Skeletal muscle tissue (tissue), 5 donors: Measurements from ENCODE around the gene KEAP1. TPM values are rescaled to one million over a fixed set of nuclear protein-coding genes. Genes with fewer than 3 reads are reported as not detected.
A peak's percentile ranks its signal among the peaks of the same experiment; 100 is the strongest.

Experiments
- H3K27ac ChIP-seq: one replicate; pipeline ENCODE4 v1.7.0; 2013; ENCODE audit warnings: mild to moderate bottlenecking, low read depth, low read length, inconsistent platforms
- H3K27me3 ChIP-seq, 3 donors: one replicate each; pipeline ENCODE4 v1.7.0; 2013; ENCODE audit warnings: low read length in 3 of 3; ENCODE audit not compliant: control insufficient read depth in 3 of 3, insufficient read depth in 3 of 3
- H3K36me3 ChIP-seq, 3 donors: one replicate each; pipeline ENCODE4 v1.7.0; 2013; ENCODE audit warnings: low read length in 3 of 3; ENCODE audit not compliant: control insufficient read depth in 3 of 3, insufficient read depth in 3 of 3
- H3K4me1 ChIP-seq, 3 donors: one replicate each; pipeline ENCODE4 v1.7.0; 2013; ENCODE audit warnings: low read length in 3 of 3, mild to moderate bottlenecking in 3 of 3; ENCODE audit not compliant: control insufficient read depth in 3 of 3, insufficient read depth in 3 of 3
- H3K4me3 ChIP-seq, 3 donors: one replicate each; pipeline ENCODE4 v1.7.0; 2013; ENCODE audit warnings: low read length in 3 of 3
- H3K9ac ChIP-seq, 3 donors: one replicate each; pipeline ENCODE4 v1.7.0; 2013; ENCODE audit warnings: low read length in 3 of 3, mild to moderate bottlenecking in 3 of 3, moderate library complexity in 2 of 3, low read depth in 1 of 3
- H3K9me3 ChIP-seq, 3 donors: one replicate each; pipeline ENCODE4 v1.7.0; 2013; ENCODE audit warnings: low read length in 3 of 3; ENCODE audit not compliant: control insufficient read depth in 3 of 3
- small RNA-seq: library from RNA; depleted of rRNA; stranded (forward); fragments of <200 nt; gene quantifications from one replicate; pipeline ENCODE3, GENCODE V24; 2014
- total RNA-seq: library from RNA; depleted of rRNA; stranded (reverse); fragments of >200 nt; gene quantifications from one replicate; pipeline ENCODE4 v1.2.3, GENCODE V29; 2014
- donor health status: Osteomylitis.

The KEAP1 gene
- total RNA-seq, 1 donor from 2014 or later: 60.0 TPM

DNA sequence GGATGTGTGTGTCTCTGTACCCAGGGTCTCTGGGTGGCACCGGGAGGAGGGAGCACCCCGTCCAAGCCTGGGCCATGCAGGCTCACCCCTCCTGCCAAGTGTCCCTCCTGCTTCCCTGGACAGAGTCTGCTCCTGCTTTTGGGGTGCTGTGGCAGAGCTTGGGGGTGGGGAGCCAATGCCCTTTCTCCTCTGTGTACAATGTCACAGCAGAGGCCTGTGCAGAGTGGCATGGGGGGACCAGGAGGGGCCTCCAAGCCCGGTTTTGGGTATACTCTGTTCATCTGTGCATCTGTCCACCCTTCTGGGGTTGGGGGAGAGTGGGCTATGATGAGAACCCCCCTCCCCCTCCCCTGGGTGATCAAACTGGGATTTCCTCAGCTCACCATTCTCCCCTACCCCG, 49.3 kb downstream of the KEAP1 start:
- Histone ChIP-seq H3K4me3 (no peak overlapping the region), H3K27me3 (no peaks in the 10 kb centered on the region), H3K4me1 (peaks cover 0 to 5% (median 0%) of the 10 kb centered on the region in 3 donors), H3K36me3 (peaks cover 10 to 41% (median 18%) of the 10 kb centered on the region in 3 donors), H3K27ac (no peak overlapping the region), H3K9me3 (no peaks in the 10 kb centered on the region), H3K9ac (peak overlapping the region in 2 of 3 donors; percentile 10 to 25)

DNA sequence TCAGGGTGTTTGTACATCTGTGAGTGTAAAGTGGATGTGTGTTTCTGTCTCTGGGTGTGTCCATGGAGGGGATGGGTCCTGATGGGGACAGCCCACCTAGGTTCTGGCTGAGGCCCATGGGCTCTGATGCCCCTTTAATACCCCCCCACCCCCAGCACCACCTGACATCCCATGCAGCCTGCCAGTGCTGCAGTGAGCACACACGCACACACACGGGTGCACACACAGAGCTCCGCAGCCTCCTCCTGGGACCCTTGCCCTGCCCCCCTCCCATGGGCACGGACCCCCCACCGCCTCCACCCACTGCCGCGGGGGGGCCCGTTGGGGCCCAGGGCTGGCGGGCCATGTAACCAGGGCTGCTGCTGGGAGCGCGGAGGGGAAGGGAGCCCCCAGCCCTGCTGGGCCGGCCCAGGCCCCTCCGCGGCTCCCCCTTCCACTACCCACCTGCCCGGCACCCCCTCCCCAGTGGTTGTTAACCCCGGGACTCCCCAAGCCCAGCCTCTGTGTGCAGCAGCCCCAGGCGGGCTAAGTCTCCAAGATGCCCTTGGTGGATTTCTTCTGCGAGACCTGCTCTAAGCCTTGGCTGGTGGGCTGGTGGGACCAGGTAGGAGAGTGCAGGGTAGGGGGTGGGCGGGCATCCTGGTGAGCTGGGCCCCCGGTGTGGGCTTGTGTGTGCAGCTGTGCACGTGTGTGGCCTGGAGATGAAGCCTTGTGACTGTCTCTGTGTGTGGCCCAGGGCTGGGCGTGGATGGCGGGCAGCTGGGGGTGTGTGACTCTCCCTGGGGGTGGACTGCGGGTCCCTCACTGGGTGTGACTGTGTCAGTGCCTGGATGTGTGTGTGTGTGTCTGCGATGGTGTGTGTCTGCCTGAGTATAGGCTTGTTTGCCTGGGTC, 50.2 kb downstream of the KEAP1 start:
- H3K36me3 ChIP-seq: peaks cover 10 to 38% (median 19%) of the 10 kb centered on the region in 3 donors
- H3K27ac ChIP-seq: no peak overlapping the region
- H3K27me3 ChIP-seq: no peaks in the 10 kb centered on the region
- H3K4me3 ChIP-seq: no peak overlapping the region
- H3K4me1 ChIP-seq: peaks cover 0 to 5% (median 0%) of the 10 kb centered on the region in 3 donors
- peak overlapping the region in 1 of 3 donors; percentile 25 for H3K9ac ChIP-seq
- H3K9me3 ChIP-seq: no peaks in the 10 kb centered on the region

DNA sequence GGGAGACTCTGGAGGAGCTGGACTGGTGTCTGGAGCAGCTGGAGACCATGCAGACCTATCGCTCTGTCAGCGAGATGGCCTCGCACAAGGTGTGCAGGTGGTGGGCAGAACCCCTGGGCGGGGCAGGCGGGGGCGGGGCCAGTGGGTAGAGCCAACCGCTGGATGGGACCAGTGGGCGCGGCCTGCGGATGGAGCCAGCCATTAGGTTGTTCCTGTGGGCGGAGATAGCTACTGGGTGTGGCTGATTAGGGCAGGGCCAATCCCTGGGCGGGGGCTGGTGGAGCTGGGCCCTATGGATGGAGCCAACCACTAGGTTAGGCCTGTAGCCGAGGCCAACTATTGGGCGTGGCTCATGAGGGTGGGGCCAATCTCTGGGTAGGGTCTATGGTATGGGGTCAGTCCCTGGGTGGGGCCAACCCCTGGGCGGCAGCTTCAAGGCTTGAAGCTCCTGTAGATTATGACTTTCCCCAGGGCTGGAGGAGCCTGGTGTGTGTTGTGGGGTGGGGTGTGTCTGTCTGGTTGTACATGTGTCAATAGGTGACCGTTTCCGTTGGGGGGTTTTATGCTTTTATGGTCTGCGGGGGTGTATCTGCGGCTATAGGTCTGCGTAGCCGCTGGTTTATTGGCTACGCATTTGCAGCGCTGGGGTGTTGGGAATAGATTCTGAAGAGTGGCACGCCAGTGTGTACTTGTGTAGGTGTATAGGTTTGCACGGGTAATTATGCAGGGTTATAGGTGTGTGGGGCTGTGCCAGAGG, 52.1 kb downstream of the KEAP1 start:
- H3K27ac ChIP-seq: no peak overlapping the region
- H3K36me3 ChIP-seq: peaks cover 15 to 39% (median 25%) of the 10 kb centered on the region in 3 donors
- H3K4me1 ChIP-seq: peaks cover 0 to 5% (median 0%) of the 10 kb centered on the region in 3 donors
- H3K4me3 ChIP-seq: no peak overlapping the region
- H3K9ac ChIP-seq: no peak overlapping the region
- H3K27me3 ChIP-seq: no peaks in the 10 kb centered on the region
- H3K9me3 ChIP-seq: no peaks in the 10 kb centered on the region

DNA sequence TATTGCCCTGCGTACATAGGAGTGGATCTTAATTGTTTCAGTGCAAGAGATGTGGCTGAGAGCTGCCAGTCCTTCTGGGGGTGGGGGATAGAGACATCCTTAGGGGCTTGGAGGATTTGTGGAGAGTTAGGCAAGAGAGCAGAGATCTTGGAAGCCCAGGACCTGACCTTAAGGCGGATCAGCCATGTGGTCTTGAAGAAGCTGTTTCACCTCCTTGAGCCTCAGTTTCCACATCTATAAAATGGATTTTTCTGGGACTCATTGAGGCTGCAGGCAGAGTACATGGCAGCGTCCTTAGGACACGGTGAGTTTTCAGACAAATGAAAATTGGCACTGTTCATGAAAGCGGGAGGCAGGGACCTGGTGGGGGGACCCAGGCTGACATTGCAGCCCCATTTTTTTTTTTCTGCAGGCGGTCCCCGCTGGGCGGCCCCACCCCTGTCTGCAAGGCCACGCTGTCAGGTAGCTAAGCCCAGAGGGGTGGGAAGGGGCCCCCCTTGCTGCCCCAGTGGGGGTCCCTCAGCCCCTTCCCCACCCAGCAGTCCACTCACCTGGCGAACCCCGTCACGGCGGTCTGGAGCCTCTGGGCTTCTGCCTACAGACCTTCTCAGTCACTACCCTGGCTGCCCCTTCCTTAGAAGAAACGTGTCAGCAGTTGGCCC, 52.8 kb downstream of the KEAP1 start:
- Histone ChIP-seq H3K9me3 (no peaks in the 10 kb centered on the region), H3K4me1 (peaks cover 0 to 5% (median 0%) of the 10 kb centered on the region in 3 donors), H3K4me3 (no peak overlapping the region), H3K36me3 (peaks cover 15 to 36% (median 25%) of the 10 kb centered on the region in 3 donors), H3K27me3 (no peaks in the 10 kb centered on the region), H3K9ac (no peak overlapping the region), H3K27ac (no peak overlapping the region)

DNA sequence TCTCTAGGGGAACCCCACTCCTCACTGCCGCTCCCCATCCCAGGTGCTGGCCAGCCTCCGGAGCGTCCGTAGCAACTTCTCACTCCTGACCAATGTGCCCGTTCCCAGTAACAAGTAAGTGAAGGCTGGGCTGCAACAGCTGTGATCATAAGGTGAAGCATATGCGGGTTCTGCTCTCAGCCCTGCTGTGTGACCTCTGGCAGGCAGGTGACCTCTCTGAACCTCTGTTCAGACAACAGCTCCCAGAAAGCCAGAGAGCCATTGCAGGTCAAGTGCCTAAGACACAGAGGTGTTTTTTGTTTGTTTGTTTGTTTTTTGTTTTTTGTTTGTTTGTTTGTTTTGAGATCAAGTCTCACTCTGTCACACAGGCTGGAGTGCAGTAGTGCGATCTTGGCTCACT, 54.1 kb downstream of the KEAP1 start:
- peaks cover 15 to 29% (median 20%) of the 10 kb centered on the region in 3 donors for H3K36me3 ChIP-seq
- H3K4me3 ChIP-seq: no peak overlapping the region
- peaks cover 0 to 5% (median 0%) of the 10 kb centered on the region in 3 donors for H3K4me1 ChIP-seq
- no peaks in the 10 kb centered on the region for H3K27me3 ChIP-seq
- no peak overlapping the region for H3K9ac ChIP-seq
- no peak overlapping the region for H3K27ac ChIP-seq
- no peaks in the 10 kb centered on the region for H3K9me3 ChIP-seq

DNA sequence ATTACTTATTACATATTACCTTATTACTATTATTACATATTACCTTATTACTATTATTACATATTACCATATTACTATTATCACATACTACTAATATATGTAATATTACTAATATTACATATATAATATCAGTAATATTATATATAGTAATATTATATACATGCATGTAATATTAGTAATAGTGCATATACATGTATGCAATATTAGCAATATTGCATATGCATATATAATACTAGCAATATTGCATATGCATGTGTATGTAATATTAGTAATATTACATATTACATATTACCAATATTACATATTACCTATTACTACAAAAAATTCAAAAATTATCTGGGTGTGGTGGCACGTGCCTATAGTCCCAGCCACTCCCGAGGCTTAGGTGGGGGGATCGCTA, 60.5 kb downstream of the KEAP1 start:
- no peak overlapping the region for H3K9ac ChIP-seq
- no peak overlapping the region for H3K27ac ChIP-seq
- peaks cover 3 to 7% (median 6%) of the 10 kb centered on the region in 3 donors for H3K36me3 ChIP-seq
- H3K4me3 ChIP-seq: no peak overlapping the region
- H3K4me1 ChIP-seq: peaks cover 3 to 14% (median 8%) of the 10 kb centered on the region in 3 donors
- H3K9me3 ChIP-seq: no peaks in the 10 kb centered on the region
- no peaks in the 10 kb centered on the region for H3K27me3 ChIP-seq

DNA sequence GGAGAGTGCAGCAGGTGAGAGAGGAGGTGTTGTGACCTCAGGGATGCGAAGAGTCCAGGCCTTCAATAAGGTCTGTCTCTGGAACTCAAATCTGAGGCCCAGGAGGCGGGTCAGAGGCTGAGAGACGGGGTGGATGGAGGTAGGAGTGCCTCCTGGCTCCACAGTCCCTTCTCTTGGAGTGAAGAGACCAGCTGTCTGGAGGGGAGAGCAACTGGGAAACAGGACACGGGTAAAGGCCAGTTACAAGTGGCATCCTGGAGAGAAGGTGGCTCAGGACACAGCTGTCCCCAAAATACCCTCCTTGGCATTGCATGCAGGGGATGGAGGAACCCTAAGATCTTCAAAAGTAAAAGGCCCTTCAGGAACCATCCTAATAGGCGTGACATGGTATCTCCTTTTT, 63.6 kb downstream of the KEAP1 start:
- Histone ChIP-seq H3K9me3 (no peaks in the 10 kb centered on the region), H3K36me3 (peaks cover 0 to 2% (median 0%) of the 10 kb centered on the region in 3 donors), H3K4me3 (no peak overlapping the region), H3K27ac (peak overlapping the region; percentile 4), H3K4me1 (peaks cover 3 to 20% (median 14%) of the 10 kb centered on the region in 3 donors), H3K9ac (no peak overlapping the region), H3K27me3 (no peaks in the 10 kb centered on the region)

Small RNAs within 50 kb of the gene (small RNA-seq; reads per million reads assigned to genes)
- not detected for gene MIR1238
- not detected for gene RNU7-140P

Other genes with a start within 250 kb of the KEAP1 start
- gene ICAM1, start 232.2 kb downstream of the KEAP1 start, total RNA-seq: 6.8 TPM
- gene ICAM4, start 216.4 kb downstream of the KEAP1 start, total RNA-seq: 2.6 TPM
- gene ICAM5, start 213.4 kb downstream of the KEAP1 start, total RNA-seq: not detected
- gene ZGLP1, start 193.5 kb downstream of the KEAP1 start, total RNA-seq: 1.0 TPM
- 5.7 TPM for gene FDX2, start 187.3 kb downstream of the KEAP1 start, total RNA-seq
- gene RAVER1, start 169.8 kb downstream of the KEAP1 start, total RNA-seq: 3.7 TPM
- gene ICAM3, start 163.7 kb downstream of the KEAP1 start, total RNA-seq: 8.4 TPM
- 38.1 TPM for gene TYK2, start 122.8 kb downstream of the KEAP1 start, total RNA-seq
- gene CDC37, start 99.8 kb downstream of the KEAP1 start, total RNA-seq: 73.1 TPM
- 1.0 TPM for gene PDE4A, start 82.8 kb downstream of the KEAP1 start, total RNA-seq
- 1.6 TPM for gene S1PR5, start 14.1 kb upstream of the KEAP1 start, total RNA-seq
- gene ATG4D, start 40.5 kb upstream of the KEAP1 start, total RNA-seq: 20.4 TPM
- gene KRI1, start 62.7 kb upstream of the KEAP1 start, total RNA-seq: 5.2 TPM
- 16.7 TPM for gene CDKN2D, start 65.6 kb upstream of the KEAP1 start, total RNA-seq
- gene AP1M2, start 84.0 kb upstream of the KEAP1 start, total RNA-seq: 3.1 TPM
- gene SLC44A2, start 122.2 kb upstream of the KEAP1 start, total RNA-seq: 41.2 TPM
- 69.4 TPM for gene ILF3, start 151.0 kb upstream of the KEAP1 start, total RNA-seq
- 27.7 TPM for gene QTRT1, start 198.1 kb upstream of the KEAP1 start, total RNA-seq
- gene DNM2, start 214.7 kb upstream of the KEAP1 start, total RNA-seq: 54.8 TPM